Ovary (tissue), 9 donors: ENCODE results near the gene ZNF23. TPM values are rescaled to one million over a fixed set of nuclear protein-coding genes. Genes with fewer than 3 reads are reported as not detected.

Experiments used
- DNase-seq, 5 donors: peaks; one replicate each; pipeline ENCODE4 v3.0.0-alpha.2; 2019 to 2020
- H3K27ac ChIP-seq, 2 donors: fragments of 200-600 bp; one replicate each; pipeline versions ENCODE4 v1.5.1 to v1.8.0; 2019 to 2022
- H3K27me3 ChIP-seq: fragments of 200-600 bp; one replicate; pipeline ENCODE4 v1.8.0; 2022
- H3K36me3 ChIP-seq: fragments of 200-600 bp; sonication (generic); one replicate; pipeline ENCODE4 v1.5.1; 2019
- H3K4me1 ChIP-seq: one replicate; pipeline ENCODE4 v1.8.1; 2013; ENCODE audit warnings: mild to moderate bottlenecking, moderate library complexity; ENCODE audit not compliant: insufficient read depth
- H3K4me3 ChIP-seq: fragments of 200-600 bp; sonication (generic); one replicate; pipeline ENCODE4 v1.5.1; 2017
- H3K9me3 ChIP-seq, 2 donors: fragments of 200-600 bp in 1 of 2; sonication (generic) in 1 of 2; one replicate each; pipeline versions ENCODE4 v1.5.1 to v1.8.1; 2013 to 2019; ENCODE audit warnings: mild to moderate bottlenecking in 1 of 2, moderate library complexity in 1 of 2
- CTCF ChIP-seq, 3 donors: fragments of 450-650 bp in 2 of 3; fragments of 200-600 bp in 1 of 3; IDR thresholded peaks; one replicate each; pipeline versions ENCODE4 v1.5.1 to v1.8.0; 2016 to 2022; ENCODE audit warnings: antibody characterized with exemption in 3 of 3, mild to moderate bottlenecking in 1 of 3
- EP300 ChIP-seq: sonication (generic); formaldehyde crosslinking; IDR thresholded peaks from one replicate; pipeline ENCODE4 v1.6.1; 2017; ENCODE audit warnings: antibody characterized with exemption
- POLR2A ChIP-seq: fragments of 450-650 bp; IDR thresholded peaks from one replicate; pipeline ENCODE4 v1.6.1; 2017; ENCODE audit warnings: antibody characterized with exemption, mild to moderate bottlenecking, moderate library complexity
- WGBS, 3 donors: extraction: QIAGEN DNeasy Blood & Tissue Kit in 1 of 3; methylation state at CpG; one replicate each; pipeline versions ENCODE4 v1.1.5 to v1.1.7; 2013 to 2017; 5-methylcytosine and 5-hydroxymethylcytosine counted together
- intact Hi-C, 4 donors: fragments of 100-400 bp; cut with DNase I; formaldehyde crosslinking; loops; one replicate each; pipeline versions ENCODE4 v1.11.0 to v1.15.1; 2022 to 2023
- polyA plus RNA-seq, 2 donors: library from polyadenylated mRNA; stranded (reverse); fragments of 200-250 nt in 1 of 2; fragments of 350-450 nt in 1 of 2; fragmentation: Illumina TruSeq in 1 of 2; extraction: RNeasy Lipid Tissue Mini Kit (QIAGEN cat#74804) in 1 of 2; gene quantifications; one replicate each; pipeline ENCODE4 v1.2.3, GENCODE V29; 2013 to 2014
- total RNA-seq, 7 donors: library from RNA; depleted of rRNA in 2 of 7; stranded (reverse); fragments of >200 nt in 2 of 7; fragmentation: NEBNext Ultra II Directional in 3 of 7; extraction: Animal tissue kit (Norgen Biotek cat#: 25700) in 3 of 7; gene quantifications; one replicate each; pipeline versions ENCODE4 v1.1.0 to v1.2.4, GENCODE V29; 2016 to 2023
- donor health status: DM: no; HTN: no; CAD: no; lungs with moderate emphysema.
- donor health status: DM: no; HTN: no; CAD: no.
- donor health status: Bipolar disorder and iron deficiency.
- donor health status: DM: yes; HTN: yes; CAD: no.
- donor health status: DM: no; HTN: no; CAD: no.
- donor health status: DM: yes; HTN: yes; CAD: no.

Gene ZNF23
- total and polyA plus RNA-seq, 9 donors = 5.4 to 10.8 (median 8.9) TPM

GRCh38 chr16:71492786-71493185 lies 30.7 kb upstream of the ZNF23 start:
- WGBS, 3 donors = 52 to 57% (median 57%) methylated on average over 2 of the region's 2 CpGs
- Histone ChIP-seq H3K4me3 (no peak overlapping the region), H3K36me3 (no peaks in the 10 kb centered on the region), H3K9me3 (no peaks in the 10 kb centered on the region), H3K4me1 (no peaks in the 10 kb centered on the region), H3K27me3 (no peaks in the 10 kb centered on the region), H3K27ac (no peak overlapping the region)
- no peak for DNase-seq
- intact Hi-C loops = no loop called here
- TF ChIP-seq EP300 (no peak), CTCF (IDR thresholded peaks at IDR 0.05) (no peak), POLR2A (no peak)

- TF ChIP-seq EP300 = no peak
- TF ChIP-seq CTCF (IDR thresholded peaks at IDR 0.05) = no peak
- no peak for TF ChIP-seq POLR2A
- intact Hi-C loops = no loop called here
These were observed 29.0 kb upstream of the ZNF23 start for GRCh38 chr16:71491054-71491453.

GRCh38 chr16:71490361-71490760 lies 28.3 kb upstream of the ZNF23 start:
- no peaks in the 10 kb centered on the region for H3K36me3 ChIP-seq
- DNase-seq = no peak
- no peak overlapping the region for H3K27ac ChIP-seq
- no peaks in the 10 kb centered on the region for H3K9me3 ChIP-seq
- H3K27me3 ChIP-seq = no peaks in the 10 kb centered on the region
- intact Hi-C loops = no loop called here
- TF ChIP-seq EP300 = no peak
- H3K4me1 ChIP-seq = no peaks in the 10 kb centered on the region
- H3K4me3 ChIP-seq = no peak overlapping the region

More at GRCh38 chr16:71491054-71491453, 29.0 kb upstream of the ZNF23 start:
- Histone ChIP-seq H3K9me3 (no peaks in the 10 kb centered on the region), H3K4me3 (no peak overlapping the region), H3K27me3 (no peaks in the 10 kb centered on the region), H3K27ac (no peak overlapping the region), H3K36me3 (no peaks in the 10 kb centered on the region), H3K4me1 (no peaks in the 10 kb centered on the region)
- 57 to 64% (median 57%) methylated on average over 3 of the region's 3 CpGs for WGBS, 3 donors
- DNase-seq = no peak

- Histone ChIP-seq H3K4me1 (no peaks in the 10 kb centered on the region), H3K36me3 (no peaks in the 10 kb centered on the region), H3K27ac (no peak within 1 kb of the TSS), H3K27me3 (no peaks in the 10 kb centered on the region), H3K4me3 (no peak within 1 kb of the TSS), H3K9me3 (no peaks in the 10 kb centered on the region)
- 88 to 89% (median 89%) methylated on average over 22 of the region's 22 CpGs for WGBS, 3 donors
- TF ChIP-seq CTCF (IDR thresholded peaks at IDR 0.05) (no peak), EP300 (no peak), POLR2A (no peak)
- intact Hi-C loops = no loop called here
- DNase-seq = no peak
These were observed 27.1 kb upstream of the ZNF23 start, which contains the start of gene ZNF19 for GRCh38 chr16:71489122-71489521. Gene ZNF19, minus strand, starts transcription at chr16:71489324. Its CDS starts 7,210 bp downstream, at chr16:71482114.

- intact Hi-C loops = loop anchor here in 1 of 4 donors (2.0 kb wide), 1 partner anchor 21 kb away; the partner anchor contains the start of gene ZNF23
- peak overlapping the region; percentile 100 for H3K4me3 ChIP-seq
- peak; percentile 85 to 90 (median 87) for DNase-seq
- H3K27ac ChIP-seq = peak overlapping the region; percentile 69 to 96
- no peaks in the 10 kb centered on the region for H3K36me3 ChIP-seq
- TF ChIP-seq CTCF (IDR thresholded peaks at IDR 0.05) (no peak), POLR2A (peak; percentile 89)
- 0 to 1% (median 0%) methylated on average over 43 to 44 of the region's 44 CpGs for WGBS, 3 donors
- H3K27me3 ChIP-seq = no peaks in the 10 kb centered on the region
- H3K4me1 ChIP-seq = peaks cover 1% of the 10 kb centered on the region
- H3K9me3 ChIP-seq = no peaks in the 10 kb centered on the region
These were observed 22.2 kb upstream of the ZNF23 start for GRCh38 chr16:71484006-71484893.
